SK-N-SH (cell line): ENCODE results near the gene ARL5B.

Source experiments
- CHD2 ChIP-seq: fragments of 150-350 bp; IDR thresholded peaks from 2 replicates; pipeline ENCODE4 v1.6.1; 2018; ENCODE audit warnings: low read length; ENCODE audit not compliant: partially characterized antibody
- FOSL2 ChIP-seq: IDR thresholded peaks from 2 replicates; pipeline ENCODE4 v1.4.0; 2012; ENCODE audit warnings: low read depth, mild to moderate bottlenecking, moderate library complexity, borderline replicate concordance
- FOXM1 ChIP-seq: IDR thresholded peaks from 2 replicates; pipeline ENCODE4 v1.4.0; 2012; ENCODE audit warnings: low read depth, mild to moderate bottlenecking
- SIN3A ChIP-seq: IDR thresholded peaks from 2 replicates; pipeline ENCODE4 v1.6.1; 2012; ENCODE audit warnings: low read depth, mild to moderate bottlenecking, low read length, moderate library complexity, borderline replicate concordance
- SMC3 ChIP-seq: IDR thresholded peaks from 2 replicates; pipeline ENCODE4 v1.6.1; 2012; ENCODE audit warnings: low read depth, low read length, improper control_type of control experiment
- TAF1 ChIP-seq: IDR thresholded peaks from 2 replicates; pipeline ENCODE4 v1.6.1; 2012; ENCODE audit warnings: low read depth, mild to moderate bottlenecking, low read length, moderate library complexity, borderline replicate concordance
- YY1 ChIP-seq: IDR thresholded peaks from 2 replicates; pipeline ENCODE4 v1.4.0; 2012; ENCODE audit warnings: low read depth, mild to moderate bottlenecking
- TF ChIP-seq, protein P1 (sequence below): fragments of 200-600 bp; sonication (generic); IDR thresholded peaks from 2 replicates; pipeline ENCODE4 v1.6.1; 2017; ENCODE audit warnings: antibody characterized with exemption, mild to moderate bottlenecking, moderate library complexity
- TF ChIP-seq, protein P2 (sequence below): IDR thresholded peaks from 2 replicates; pipeline ENCODE4 v1.6.1; 2012; ENCODE audit warnings: mild to moderate bottlenecking, low read depth, low read length, moderate library complexity
- TF ChIP-seq, protein P3 (sequence below): IDR thresholded peaks from 2 replicates; pipeline ENCODE4 v1.4.0; 2012; ENCODE audit warnings: low read depth, borderline replicate concordance

DNA sequence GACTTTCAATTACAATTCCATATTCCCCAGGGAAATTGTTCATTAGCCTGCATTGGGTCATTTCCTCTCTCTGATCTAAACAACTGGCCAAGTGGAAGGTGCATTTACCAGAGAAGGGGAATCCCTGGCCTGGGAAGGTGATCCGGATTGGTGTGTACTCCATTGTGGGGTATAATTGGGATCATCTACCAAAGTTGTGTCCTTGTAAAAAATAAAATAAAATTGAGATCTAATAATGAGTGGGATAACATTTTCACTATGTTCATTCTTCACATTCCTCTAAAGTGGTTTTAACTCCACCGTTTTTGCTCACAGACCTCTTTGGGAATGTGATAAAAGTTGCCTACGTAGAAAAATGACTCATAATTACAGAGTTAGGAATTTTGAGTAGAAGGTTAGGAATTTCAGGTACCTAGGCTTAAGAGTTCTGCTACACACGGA is 22.8 kb downstream of the ARL5B start:
- TF ChIP-seq FOSL2 (peak; percentile 51; the same call in 1 of the 2 replicates), SIN3A (no peak), SMC3 (no peak), FOXM1 (no peak), CHD2 (no peak), TAF1 (no peak), YY1 (no peak)
- TF ChIP-seq, protein P1, sequence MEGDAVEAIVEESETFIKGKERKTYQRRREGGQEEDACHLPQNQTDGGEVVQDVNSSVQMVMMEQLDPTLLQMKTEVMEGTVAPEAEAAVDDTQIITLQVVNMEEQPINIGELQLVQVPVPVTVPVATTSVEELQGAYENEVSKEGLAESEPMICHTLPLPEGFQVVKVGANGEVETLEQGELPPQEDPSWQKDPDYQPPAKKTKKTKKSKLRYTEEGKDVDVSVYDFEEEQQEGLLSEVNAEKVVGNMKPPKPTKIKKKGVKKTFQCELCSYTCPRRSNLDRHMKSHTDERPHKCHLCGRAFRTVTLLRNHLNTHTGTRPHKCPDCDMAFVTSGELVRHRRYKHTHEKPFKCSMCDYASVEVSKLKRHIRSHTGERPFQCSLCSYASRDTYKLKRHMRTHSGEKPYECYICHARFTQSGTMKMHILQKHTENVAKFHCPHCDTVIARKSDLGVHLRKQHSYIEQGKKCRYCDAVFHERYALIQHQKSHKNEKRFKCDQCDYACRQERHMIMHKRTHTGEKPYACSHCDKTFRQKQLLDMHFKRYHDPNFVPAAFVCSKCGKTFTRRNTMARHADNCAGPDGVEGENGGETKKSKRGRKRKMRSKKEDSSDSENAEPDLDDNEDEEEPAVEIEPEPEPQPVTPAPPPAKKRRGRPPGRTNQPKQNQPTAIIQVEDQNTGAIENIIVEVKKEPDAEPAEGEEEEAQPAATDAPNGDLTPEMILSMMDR, result no peak
- TF ChIP-seq, protein P2, sequence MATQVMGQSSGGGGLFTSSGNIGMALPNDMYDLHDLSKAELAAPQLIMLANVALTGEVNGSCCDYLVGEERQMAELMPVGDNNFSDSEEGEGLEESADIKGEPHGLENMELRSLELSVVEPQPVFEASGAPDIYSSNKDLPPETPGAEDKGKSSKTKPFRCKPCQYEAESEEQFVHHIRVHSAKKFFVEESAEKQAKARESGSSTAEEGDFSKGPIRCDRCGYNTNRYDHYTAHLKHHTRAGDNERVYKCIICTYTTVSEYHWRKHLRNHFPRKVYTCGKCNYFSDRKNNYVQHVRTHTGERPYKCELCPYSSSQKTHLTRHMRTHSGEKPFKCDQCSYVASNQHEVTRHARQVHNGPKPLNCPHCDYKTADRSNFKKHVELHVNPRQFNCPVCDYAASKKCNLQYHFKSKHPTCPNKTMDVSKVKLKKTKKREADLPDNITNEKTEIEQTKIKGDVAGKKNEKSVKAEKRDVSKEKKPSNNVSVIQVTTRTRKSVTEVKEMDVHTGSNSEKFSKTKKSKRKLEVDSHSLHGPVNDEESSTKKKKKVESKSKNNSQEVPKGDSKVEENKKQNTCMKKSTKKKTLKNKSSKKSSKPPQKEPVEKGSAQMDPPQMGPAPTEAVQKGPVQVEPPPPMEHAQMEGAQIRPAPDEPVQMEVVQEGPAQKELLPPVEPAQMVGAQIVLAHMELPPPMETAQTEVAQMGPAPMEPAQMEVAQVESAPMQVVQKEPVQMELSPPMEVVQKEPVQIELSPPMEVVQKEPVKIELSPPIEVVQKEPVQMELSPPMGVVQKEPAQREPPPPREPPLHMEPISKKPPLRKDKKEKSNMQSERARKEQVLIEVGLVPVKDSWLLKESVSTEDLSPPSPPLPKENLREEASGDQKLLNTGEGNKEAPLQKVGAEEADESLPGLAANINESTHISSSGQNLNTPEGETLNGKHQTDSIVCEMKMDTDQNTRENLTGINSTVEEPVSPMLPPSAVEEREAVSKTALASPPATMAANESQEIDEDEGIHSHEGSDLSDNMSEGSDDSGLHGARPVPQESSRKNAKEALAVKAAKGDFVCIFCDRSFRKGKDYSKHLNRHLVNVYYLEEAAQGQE, result no peak
- TF ChIP-seq, protein P3, sequence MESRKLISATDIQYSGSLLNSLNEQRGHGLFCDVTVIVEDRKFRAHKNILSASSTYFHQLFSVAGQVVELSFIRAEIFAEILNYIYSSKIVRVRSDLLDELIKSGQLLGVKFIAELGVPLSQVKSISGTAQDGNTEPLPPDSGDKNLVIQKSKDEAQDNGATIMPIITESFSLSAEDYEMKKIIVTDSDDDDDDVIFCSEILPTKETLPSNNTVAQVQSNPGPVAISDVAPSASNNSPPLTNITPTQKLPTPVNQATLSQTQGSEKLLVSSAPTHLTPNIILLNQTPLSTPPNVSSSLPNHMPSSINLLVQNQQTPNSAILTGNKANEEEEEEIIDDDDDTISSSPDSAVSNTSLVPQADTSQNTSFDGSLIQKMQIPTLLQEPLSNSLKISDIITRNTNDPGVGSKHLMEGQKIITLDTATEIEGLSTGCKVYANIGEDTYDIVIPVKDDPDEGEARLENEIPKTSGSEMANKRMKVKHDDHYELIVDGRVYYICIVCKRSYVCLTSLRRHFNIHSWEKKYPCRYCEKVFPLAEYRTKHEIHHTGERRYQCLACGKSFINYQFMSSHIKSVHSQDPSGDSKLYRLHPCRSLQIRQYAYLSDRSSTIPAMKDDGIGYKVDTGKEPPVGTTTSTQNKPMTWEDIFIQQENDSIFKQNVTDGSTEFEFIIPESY, result no peak
